ENCODE data around the gene CNTNAP2. TPM values are rescaled to one million over a fixed set of nuclear protein-coding genes. Genes with fewer than 3 reads are reported as not detected.
A peak's percentile ranks its signal among the peaks of the same experiment; 100 is the strongest.

CNTNAP2 gene
- total and polyA plus RNA-seq, 9 of the 15 experiments (the other 6 are each of a cell fraction or from before 2014, with no cell fraction given): 0.04 to 0.62 (median 0.09) TPM; not detected in 4

DNA sequence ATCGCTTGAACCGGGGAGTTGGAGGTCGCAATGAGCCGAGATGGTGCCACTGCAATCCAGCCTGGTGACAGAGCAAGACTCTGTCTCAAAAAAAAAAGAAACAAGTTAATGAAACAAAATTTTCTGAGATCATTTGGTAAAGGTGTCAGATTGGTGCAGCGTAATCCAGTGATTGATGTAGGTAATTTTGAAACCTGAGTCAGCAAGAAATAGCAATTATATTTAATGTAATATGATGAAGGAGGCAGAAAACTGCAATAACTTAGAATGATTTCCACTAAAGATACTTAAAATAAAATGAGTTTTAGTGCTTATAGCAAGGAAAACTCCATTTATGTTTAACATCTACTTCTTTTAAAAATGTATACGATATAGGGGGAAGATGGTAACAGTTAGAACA, 1424.1 kb downstream of the CNTNAP2 start (continued):
- TF ChIP-seq, protein P1, sequence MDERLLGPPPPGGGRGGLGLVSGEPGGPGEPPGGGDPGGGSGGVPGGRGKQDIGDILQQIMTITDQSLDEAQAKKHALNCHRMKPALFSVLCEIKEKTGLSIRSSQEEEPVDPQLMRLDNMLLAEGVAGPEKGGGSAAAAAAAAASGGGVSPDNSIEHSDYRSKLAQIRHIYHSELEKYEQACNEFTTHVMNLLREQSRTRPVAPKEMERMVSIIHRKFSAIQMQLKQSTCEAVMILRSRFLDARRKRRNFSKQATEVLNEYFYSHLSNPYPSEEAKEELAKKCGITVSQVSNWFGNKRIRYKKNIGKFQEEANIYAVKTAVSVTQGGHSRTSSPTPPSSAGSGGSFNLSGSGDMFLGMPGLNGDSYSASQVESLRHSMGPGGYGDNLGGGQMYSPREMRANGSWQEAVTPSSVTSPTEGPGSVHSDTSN (CRISPR knock-in tag; IDR thresholded peaks at IDR 0.05; ENCODE audit: low read depth): no peak
- TF ChIP-seq, protein P1 (tag; conservative IDR thresholded peaks at IDR 0.05; ENCODE audit: low read depth): no peak
- TF ChIP-seq C11orf30 (IDR thresholded peaks at IDR 0.05; ENCODE audit: low read depth) (peak; percentile 27; the same call in 1 of the 2 replicates), TAF9B (IDR thresholded peaks at IDR 0.05; ENCODE audit: partially characterized antibody) (no peak), CSDE1 (IDR thresholded peaks at IDR 0.05) (no peak), ZNF695 (CRISPR knock-in tag; IDR thresholded peaks at IDR 0.05) (no peak), MAFF (IDR thresholded peaks at IDR 0.05; ENCODE audit: low read length) (peak; percentile 28), MED1 (CRISPR knock-in tag; IDR thresholded peaks at IDR 0.05; ENCODE audit: borderline replicate concordance) (no peak), ZNF232 (CRISPR knock-in tag; IDR thresholded peaks at IDR 0.05) (no peak), ZNF282 (CRISPR knock-in tag; IDR thresholded peaks at IDR 0.05) (no peak), MTA1 (IDR thresholded peaks at IDR 0.05; ENCODE audit: borderline replicate concordance) (no peak), MAFK (IDR thresholded peaks at IDR 0.05; ENCODE audit: low read length) (peak; percentile 37; the same call in 1 of the 2 replicates), SNRNP70 (optimal IDR thresholded peaks at IDR 0.05; ENCODE audit: low read depth, low read length) (no peak), ZNF408 (CRISPR knock-in tag; IDR thresholded peaks at IDR 0.05; ENCODE audit: low read depth) (no peak), FOXJ3 (CRISPR knock-in tag; IDR thresholded peaks at IDR 0.05) (no peak), SRF (CRISPR knock-in tag; IDR thresholded peaks at IDR 0.05) (no peak), FOXK2 (conservative IDR thresholded peaks at IDR 0.05 in 1 of 2, IDR thresholded peaks at IDR 0.05 in 1 of 2; ENCODE audit: low read depth in 2 of 2) (no peak), TFAM (CRISPR knock-in tag; conservative IDR thresholded peaks at IDR 0.05) (no peak), POLR2AphosphoS5 (IDR thresholded peaks at IDR 0.05; ENCODE audit: control insufficient read depth, insufficient read depth, low read depth, low read length) (no peak), ZNF830 (CRISPR knock-in tag; IDR thresholded peaks at IDR 0.05) (no peak)
- TF ChIP-seq, protein P2, sequence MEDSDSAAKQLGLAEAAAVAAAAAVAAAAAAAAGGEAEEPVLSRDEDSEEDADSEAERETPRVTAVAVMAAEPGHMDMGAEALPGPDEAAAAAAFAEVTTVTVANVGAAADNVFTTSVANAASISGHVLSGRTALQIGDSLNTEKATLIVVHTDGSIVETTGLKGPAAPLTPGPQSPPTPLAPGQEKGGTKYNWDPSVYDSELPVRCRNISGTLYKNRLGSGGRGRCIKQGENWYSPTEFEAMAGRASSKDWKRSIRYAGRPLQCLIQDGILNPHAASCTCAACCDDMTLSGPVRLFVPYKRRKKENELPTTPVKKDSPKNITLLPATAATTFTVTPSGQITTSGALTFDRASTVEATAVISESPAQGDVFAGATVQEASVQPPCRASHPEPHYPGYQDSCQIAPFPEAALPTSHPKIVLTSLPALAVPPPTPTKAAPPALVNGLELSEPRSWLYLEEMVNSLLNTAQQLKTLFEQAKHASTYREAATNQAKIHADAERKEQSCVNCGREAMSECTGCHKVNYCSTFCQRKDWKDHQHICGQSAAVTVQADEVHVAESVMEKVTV (CRISPR knock-in tag; IDR thresholded peaks at IDR 0.05): no peak
